Measurements from ENCODE around the gene SPDYE5. TPM values are rescaled to one million over a fixed set of nuclear protein-coding genes. Genes with fewer than 3 reads are reported as not detected.

Gene SPDYE5
- total and polyA plus RNA-seq, 3 experiments from 2014 or later, result 0.58 TPM; not detected in 2

Other genes with a start within 250 kb of the SPDYE5 start
- gene TRIM73, start 96.7 kb upstream of the SPDYE5 start, total RNA-seq, result 1 to 10 TPM; 3.6 to 4.7 TPM
- 2.6 TPM for gene TRIM73, start 96.7 kb upstream of the SPDYE5 start, polyA plus RNA-seq
- 10 to 100 TPM; 64.5 to 64.6 TPM for gene POM121C, start 6.0 kb upstream of the SPDYE5 start, total RNA-seq
- 28.0 TPM for gene POM121C, start 6.0 kb upstream of the SPDYE5 start, polyA plus RNA-seq
- gene HIP1, start 246.6 kb downstream of the SPDYE5 start, total RNA-seq, result 1 to 10 TPM; 6.7 to 7.4 TPM
- gene HIP1, start 246.6 kb downstream of the SPDYE5 start, polyA plus RNA-seq, result 6.1 TPM

Data from CD8-positive, alpha-beta memory T cell (primary cell).